Suprapubic skin (tissue), 4 donors: Measurements from ENCODE around the gene OR51G1. TPM values are rescaled to one million over a fixed set of nuclear protein-coding genes. Genes with fewer than 3 reads are reported as not detected.
"Not testable (repeated sequence)": the region's sequence is repeated elsewhere in the genome, so short reads cannot be mapped to it uniquely, and the experiment has no call there.

Source experiments
- DNase-seq, 2 donors: peaks; one replicate each; pipeline ENCODE4 v3.0.0-alpha.2; 2019; ENCODE audit warnings: low spot score in 2 of 2
- H3K27ac ChIP-seq: fragments of 200-600 bp; sonication (generic); one replicate; pipeline ENCODE4 v1.5.1; 2019
- H3K27me3 ChIP-seq: fragments of 200-600 bp; sonication (generic); one replicate; pipeline ENCODE4 v1.5.1; 2019
- H3K36me3 ChIP-seq: fragments of 200-600 bp; sonication (generic); one replicate; pipeline ENCODE4 v1.5.1; 2019
- H3K4me1 ChIP-seq: fragments of 200-600 bp; sonication (generic); one replicate; pipeline ENCODE4 v1.5.1; 2019
- H3K4me3 ChIP-seq: fragments of 200-600 bp; sonication (generic); one replicate; pipeline ENCODE4 v1.5.1; 2019; ENCODE audit warnings: mild to moderate bottlenecking
- H3K9me3 ChIP-seq: fragments of 200-600 bp; sonication (generic); one replicate; pipeline ENCODE4 v1.5.1; 2019
- EP300 ChIP-seq: sonication (generic); formaldehyde crosslinking; IDR thresholded peaks from one replicate; pipeline ENCODE4 v1.6.1; 2017; ENCODE audit warnings: antibody characterized with exemption
- POLR2A ChIP-seq, 2 donors: fragments of 450-650 bp; IDR thresholded peaks; one replicate each; pipeline ENCODE4 v1.6.1; 2017; ENCODE audit warnings: antibody characterized with exemption in 2 of 2, mild to moderate bottlenecking in 2 of 2, moderate library complexity in 2 of 2
- POLR2AphosphoS5 ChIP-seq, 3 donors: sonication (generic); formaldehyde crosslinking; IDR thresholded peaks; one replicate each; pipeline ENCODE4 v1.6.1; 2017; ENCODE audit warnings: antibody characterized with exemption in 3 of 3
- WGBS: methylation state at CpG from one replicate; pipeline ENCODE4 v1.1.5; 2018; 5-methylcytosine and 5-hydroxymethylcytosine counted together
- total RNA-seq, 4 donors: library from RNA; depleted of rRNA; stranded (reverse); fragments of >200 nt; gene quantifications; one replicate each; pipeline ENCODE4 v1.1.0, GENCODE V29; 2016
- TF ChIP-seq, protein P1 (sequence below), 2 donors: fragments of 200-600 bp in 1 of 2; fragments of 450-650 bp in 1 of 2; sonication (generic) in 1 of 2; IDR thresholded peaks; one replicate each; pipeline ENCODE4 v1.5.1; 2016 to 2019; ENCODE audit warnings: antibody characterized with exemption in 2 of 2, mild to moderate bottlenecking in 1 of 2, moderate library complexity in 1 of 2

Gene OR51G1
- total RNA-seq: not detected

DNA sequence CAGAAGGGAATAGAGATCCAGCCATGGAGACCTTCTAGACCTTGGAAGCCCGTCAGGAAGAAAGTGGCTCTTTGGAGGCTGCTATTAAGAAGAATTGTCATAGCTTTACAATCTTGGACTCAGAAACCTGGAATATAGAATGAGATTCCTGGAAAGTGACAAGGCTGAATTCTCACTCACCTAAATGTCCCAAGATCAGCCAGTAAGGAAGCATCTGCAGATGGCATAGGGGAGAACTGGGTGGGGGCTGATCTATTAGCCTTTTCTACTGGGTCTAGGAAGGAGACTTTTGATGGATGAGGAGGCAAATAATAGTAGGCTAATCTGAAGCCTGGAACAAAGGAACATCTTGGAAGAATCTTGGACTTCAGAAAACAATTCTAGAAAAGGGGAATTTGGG lies at the start of gene OR51G1:
TSS of gene OR51G1 (minus strand) at position 101 of the 400 bp plus-strand sequence. CDS start at position 101, 0 bp downstream.
- H3K27ac ChIP-seq: no peak within 1 kb of the TSS
- no peak within 1 kb of the TSS for H3K4me3 ChIP-seq
- no peak for DNase-seq
- 100% methylated on average over 1 of the region's 1 CpG for WGBS
- H3K4me1 ChIP-seq: no peaks in the 10 kb centered on the region
- H3K36me3 ChIP-seq: no peaks in the 10 kb centered on the region
- H3K27me3 ChIP-seq: no peaks in the 10 kb centered on the region
- no peaks in the 10 kb centered on the region for H3K9me3 ChIP-seq
- TF ChIP-seq POLR2AphosphoS5 (IDR thresholded peaks at IDR 0.05): no peak
- TF ChIP-seq, protein P1, sequence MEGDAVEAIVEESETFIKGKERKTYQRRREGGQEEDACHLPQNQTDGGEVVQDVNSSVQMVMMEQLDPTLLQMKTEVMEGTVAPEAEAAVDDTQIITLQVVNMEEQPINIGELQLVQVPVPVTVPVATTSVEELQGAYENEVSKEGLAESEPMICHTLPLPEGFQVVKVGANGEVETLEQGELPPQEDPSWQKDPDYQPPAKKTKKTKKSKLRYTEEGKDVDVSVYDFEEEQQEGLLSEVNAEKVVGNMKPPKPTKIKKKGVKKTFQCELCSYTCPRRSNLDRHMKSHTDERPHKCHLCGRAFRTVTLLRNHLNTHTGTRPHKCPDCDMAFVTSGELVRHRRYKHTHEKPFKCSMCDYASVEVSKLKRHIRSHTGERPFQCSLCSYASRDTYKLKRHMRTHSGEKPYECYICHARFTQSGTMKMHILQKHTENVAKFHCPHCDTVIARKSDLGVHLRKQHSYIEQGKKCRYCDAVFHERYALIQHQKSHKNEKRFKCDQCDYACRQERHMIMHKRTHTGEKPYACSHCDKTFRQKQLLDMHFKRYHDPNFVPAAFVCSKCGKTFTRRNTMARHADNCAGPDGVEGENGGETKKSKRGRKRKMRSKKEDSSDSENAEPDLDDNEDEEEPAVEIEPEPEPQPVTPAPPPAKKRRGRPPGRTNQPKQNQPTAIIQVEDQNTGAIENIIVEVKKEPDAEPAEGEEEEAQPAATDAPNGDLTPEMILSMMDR (IDR thresholded peaks at IDR 0.05): no peak
- TF ChIP-seq POLR2A (IDR thresholded peaks at IDR 0.05): no peak
- no peak for TF ChIP-seq EP300

DNA sequence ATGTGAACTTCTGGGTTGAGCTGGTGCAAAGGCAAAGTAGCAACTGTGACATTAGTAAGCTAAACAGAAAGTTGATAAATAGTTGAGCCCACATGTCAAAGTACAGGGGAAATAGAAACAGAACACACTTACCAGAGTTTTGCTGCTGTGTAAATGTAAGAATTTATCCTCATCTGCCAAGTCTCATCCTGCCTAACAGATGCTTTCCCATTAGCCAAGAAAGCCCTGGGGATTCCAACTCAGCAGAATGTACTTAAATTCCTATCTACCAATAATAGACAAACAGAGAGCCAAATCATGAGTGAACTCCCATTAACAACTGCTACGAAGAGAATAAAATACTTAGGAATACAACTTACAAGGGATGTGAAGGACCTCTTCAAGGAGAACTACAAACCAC lies 38.7 kb upstream of the OR51G1 start:
- no peak for DNase-seq
- TF ChIP-seq POLR2A (IDR thresholded peaks at IDR 0.05): no peak
- Histone ChIP-seq H3K27ac (no peak overlapping the region), H3K4me3 (no peak overlapping the region), H3K4me1 (no peaks in the 10 kb centered on the region), H3K36me3 (no peaks in the 10 kb centered on the region), H3K9me3 (no peaks in the 10 kb centered on the region), H3K27me3 (no peaks in the 10 kb centered on the region)
- 31% methylated on average over 1 of the region's 1 CpG for WGBS

GRCh38 chr11:4960877-4961276 lies 36.7 kb upstream of the OR51G1 start:
- DNase-seq: no peak
- Histone ChIP-seq H3K27ac (no peak overlapping the region), H3K27me3 (no peaks in the 10 kb centered on the region), H3K36me3 (no peaks in the 10 kb centered on the region), H3K9me3 (no peaks in the 10 kb centered on the region), H3K4me3 (no peak overlapping the region), H3K4me1 (no peaks in the 10 kb centered on the region)
- WGBS: 84% methylated on average over 3 of the region's 3 CpGs
- TF ChIP-seq EP300 (no peak), POLR2AphosphoS5 (IDR thresholded peaks at IDR 0.05) (no peak), POLR2A (IDR thresholded peaks at IDR 0.05) (no peak)
- TF ChIP-seq, protein P1 (IDR thresholded peaks at IDR 0.05): no peak

DNA sequence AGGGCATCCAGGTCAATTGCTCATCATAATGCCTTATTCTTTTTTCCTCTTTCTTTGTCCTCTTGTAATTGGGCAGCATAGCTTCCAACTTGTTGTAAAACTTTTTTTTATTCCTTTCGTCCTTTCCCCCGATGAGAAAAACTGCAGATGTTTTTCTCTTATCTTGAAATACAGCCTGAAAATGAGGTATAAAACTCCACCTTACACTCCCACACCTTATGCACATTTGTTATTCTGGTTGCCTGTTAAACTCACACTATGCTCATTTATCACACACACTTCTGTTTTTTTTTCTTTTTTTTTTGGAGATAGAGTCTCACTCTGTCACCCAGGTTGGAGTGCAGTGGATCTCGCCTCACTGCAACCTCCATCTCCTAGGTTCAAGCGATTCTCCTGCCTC lies 33.3 kb upstream of the OR51G1 start:
- H3K27ac ChIP-seq: no peak overlapping the region
- DNase-seq: no peak
- no peaks in the 10 kb centered on the region for H3K36me3 ChIP-seq
- TF ChIP-seq POLR2AphosphoS5 (IDR thresholded peaks at IDR 0.05) (no peak), EP300 (no peak), POLR2A (IDR thresholded peaks at IDR 0.05) (no peak)
- TF ChIP-seq, protein P1 (IDR thresholded peaks at IDR 0.05): no peak
- 79% methylated on average over 4 of the region's 4 CpGs for WGBS
- no peaks in the 10 kb centered on the region for H3K27me3 ChIP-seq
- no peak overlapping the region for H3K4me3 ChIP-seq
- H3K4me1 ChIP-seq: no peaks in the 10 kb centered on the region
- no peaks in the 10 kb centered on the region for H3K9me3 ChIP-seq

- H3K4me3 ChIP-seq, DNase-seq, H3K27me3 ChIP-seq, H3K9me3 ChIP-seq, H3K27ac ChIP-seq, H3K4me1 ChIP-seq, H3K36me3 ChIP-seq: not testable (repeated sequence)
- whole genome bisulfite sequencing: 64% methylated on average over 2 of the region's 2 CpGs
Observed at GRCh38 chr11:4955613-4956012, 31.5 kb upstream of the OR51G1 start, which contains the start of gene OR51A2. TSS of gene OR51A2 (minus strand) at chr11:4955713. CDS start at chr11:4955713, 0 bp downstream.

DNA sequence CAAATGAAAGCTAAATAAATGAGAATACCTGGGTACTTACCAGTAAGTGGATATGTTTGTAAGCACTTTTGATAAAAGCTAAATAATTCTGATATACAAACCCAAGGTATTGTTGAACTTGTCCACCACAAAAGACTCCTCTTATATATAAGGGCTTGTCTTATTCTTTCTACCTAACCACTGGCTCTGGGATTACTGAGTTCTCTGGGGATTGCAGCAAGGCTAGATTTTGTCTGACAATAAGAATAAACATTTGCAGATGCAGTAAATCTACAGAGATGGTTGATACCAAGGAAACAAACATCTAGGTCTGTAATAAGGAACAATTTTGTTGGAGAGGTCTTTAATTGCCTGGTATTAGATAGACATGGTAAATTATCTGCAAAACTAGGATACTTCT lies 23.4 kb upstream of the OR51G1 start, which contains the start of gene OR51A4:
TSS of gene OR51A4 (minus strand) at position 101 of the 400 bp plus-strand sequence. CDS start 505 bp downstream, outside the sequence.
- TF ChIP-seq POLR2AphosphoS5 (IDR thresholded peaks at IDR 0.05) (no peak), EP300 (no peak), POLR2A (IDR thresholded peaks at IDR 0.05) (no peak)
- TF ChIP-seq, protein P1 (IDR thresholded peaks at IDR 0.05): no peak
- Histone ChIP-seq H3K27me3 (no peaks in the 10 kb centered on the region), H3K27ac (no peak within 1 kb of the TSS), H3K4me3 (no peak within 1 kb of the TSS), H3K36me3 (no peaks in the 10 kb centered on the region), H3K4me1 (no peaks in the 10 kb centered on the region), H3K9me3 (no peaks in the 10 kb centered on the region)
- no peak for DNase-seq
